GM18951 (cell line): ENCODE results near the gene SAV1.

Experiments
- POLR2A ChIP-seq: IDR thresholded peaks from 4 replicates; pipeline ENCODE4 v1.6.1; 2011; ENCODE audit warnings: mild to moderate bottlenecking; ENCODE audit not compliant: insufficient read length, insufficient read depth; ENCODE audit errors: extremely low read depth
- in situ Hi-C: fragments of 300-500 bp; cut with MboI; formaldehyde crosslinking; loops from one replicate; pipeline ENCODE4 v1.12.0; 2022; ENCODE audit warnings: low sequenced_read_pairs, mixed read lengths, inconsistent platforms; ENCODE audit not compliant: unreplicated experiment

The SAV1 gene

DNA sequence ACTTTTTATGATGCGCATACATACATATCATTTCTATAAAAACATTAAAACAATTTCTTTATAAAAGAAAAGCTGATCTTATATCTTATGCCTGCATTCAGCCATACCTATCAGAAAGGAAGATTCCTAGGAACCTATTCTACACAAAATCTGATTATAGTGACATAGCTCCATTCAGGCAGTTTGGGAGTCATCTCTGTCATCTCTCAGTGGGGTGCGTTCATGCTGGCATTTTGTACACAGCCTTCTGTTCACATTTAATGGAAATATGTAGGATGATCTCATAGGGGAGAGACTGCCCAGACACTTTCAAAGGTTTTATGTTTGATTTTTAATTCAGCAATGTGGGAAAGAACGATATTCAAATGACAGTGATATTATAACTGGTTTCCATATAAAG is 55.3 kb downstream of the SAV1 start:
- in situ Hi-C loops: no loop called here
- no peak for TF ChIP-seq POLR2A

DNA sequence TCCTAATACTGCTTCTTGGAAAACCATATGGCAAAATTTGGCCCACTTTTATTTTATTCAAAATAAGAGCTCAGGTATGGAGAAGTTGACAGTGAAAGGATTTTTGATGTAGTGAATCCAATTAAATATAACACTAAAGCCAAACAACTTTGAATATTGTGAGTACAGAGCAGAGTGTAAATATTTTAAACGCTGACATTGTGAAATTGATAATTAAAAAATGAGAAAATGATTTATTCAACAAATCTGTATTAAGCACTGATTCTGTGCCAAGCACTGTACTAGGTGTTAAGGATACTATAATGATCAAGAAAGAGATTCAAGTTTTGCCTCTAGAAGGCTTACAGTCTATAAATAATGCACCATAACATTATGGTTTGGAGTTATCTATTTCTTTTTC is 57.6 kb downstream of the SAV1 start:
- TF ChIP-seq POLR2A: no peak
- in situ Hi-C loops: no loop called here

DNA sequence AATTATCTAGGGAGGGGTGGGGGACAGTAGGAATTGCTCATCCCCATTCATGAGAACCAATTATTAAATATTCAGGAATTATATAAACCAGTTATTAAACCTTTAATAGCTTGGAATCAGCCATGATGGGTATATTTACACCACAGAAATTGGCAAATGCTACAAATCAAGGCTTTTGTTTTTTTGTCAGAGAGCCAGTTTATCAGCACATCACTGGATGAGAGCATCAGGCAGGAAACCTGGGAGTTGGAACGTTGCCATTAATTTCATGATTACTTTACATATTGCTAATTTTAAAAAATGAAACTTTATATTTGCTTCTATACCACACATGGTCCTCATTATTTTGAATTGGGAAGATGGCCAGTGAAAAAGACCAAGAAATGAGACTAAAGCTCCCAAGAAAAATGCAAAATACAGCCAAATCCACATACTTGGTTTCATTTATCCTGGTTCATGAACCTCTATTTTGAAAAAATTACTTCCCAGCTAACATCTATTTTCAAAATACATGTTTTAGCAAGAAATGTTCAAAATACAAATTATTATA is 59.7 kb downstream of the SAV1 start:
- TF ChIP-seq POLR2A: no peak
- in situ Hi-C loops: no loop called here

DNA sequence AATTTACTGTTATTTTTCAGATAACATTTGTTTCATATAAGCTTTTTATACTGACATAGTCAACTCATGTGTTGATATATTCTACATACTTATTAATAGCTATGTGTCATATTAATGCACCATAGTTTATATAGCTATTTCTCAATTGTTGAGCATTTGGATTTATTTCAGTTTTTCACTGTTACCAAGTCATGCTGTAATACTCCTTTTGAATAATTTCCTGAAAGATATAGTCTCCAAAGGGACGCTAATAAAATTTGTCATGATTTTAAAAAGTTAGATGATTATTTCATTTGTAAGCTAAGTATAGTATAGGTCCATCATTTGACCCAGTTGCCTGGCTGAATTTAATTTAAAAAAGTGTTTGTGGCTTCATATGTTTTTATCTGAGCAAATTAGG is 60.3 kb downstream of the SAV1 start:
- in situ Hi-C loops: no loop called here
- TF ChIP-seq POLR2A: no peak

DNA sequence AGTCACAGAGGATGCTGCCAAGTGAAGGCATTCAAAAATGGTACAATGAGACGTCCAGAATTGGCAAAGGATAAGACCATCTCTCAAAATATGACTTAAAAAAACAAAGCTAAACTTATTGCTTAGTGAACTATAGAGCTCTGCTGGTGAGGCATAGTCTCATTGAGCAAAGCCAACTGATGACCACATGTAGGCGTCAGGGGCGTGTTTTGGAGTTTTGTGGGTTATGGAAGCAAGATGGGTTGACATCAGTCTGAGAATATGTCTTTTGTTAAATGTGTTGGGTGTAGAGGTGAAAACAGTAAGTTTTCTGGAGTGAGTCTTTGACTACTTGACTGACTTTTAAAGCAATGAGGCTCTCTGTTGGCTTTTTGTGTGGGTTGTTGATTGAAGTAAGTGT is 60.9 kb downstream of the SAV1 start:
- in situ Hi-C loops: no loop called here
- no peak for TF ChIP-seq POLR2A

DNA sequence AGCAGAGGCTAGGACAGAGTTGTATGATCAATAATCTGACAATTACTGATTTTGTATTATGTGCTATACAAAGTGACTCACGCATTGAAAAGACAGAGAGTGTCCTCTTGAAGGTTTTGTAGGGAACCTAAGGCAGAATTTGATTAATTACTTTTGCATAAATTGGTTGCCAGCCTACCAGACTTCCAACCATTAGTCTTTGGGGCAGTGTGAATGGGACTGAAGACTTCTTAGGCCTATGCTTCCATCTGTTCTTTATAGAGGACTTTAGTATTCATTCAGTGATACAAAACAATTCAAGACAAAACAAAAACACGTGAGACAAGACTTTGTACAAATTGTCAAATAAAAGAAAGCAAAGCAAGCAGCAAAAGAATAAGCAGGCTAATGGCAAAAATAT is 61.6 kb downstream of the SAV1 start:
- TF ChIP-seq POLR2A: no peak
- in situ Hi-C loops: no loop called here

DNA sequence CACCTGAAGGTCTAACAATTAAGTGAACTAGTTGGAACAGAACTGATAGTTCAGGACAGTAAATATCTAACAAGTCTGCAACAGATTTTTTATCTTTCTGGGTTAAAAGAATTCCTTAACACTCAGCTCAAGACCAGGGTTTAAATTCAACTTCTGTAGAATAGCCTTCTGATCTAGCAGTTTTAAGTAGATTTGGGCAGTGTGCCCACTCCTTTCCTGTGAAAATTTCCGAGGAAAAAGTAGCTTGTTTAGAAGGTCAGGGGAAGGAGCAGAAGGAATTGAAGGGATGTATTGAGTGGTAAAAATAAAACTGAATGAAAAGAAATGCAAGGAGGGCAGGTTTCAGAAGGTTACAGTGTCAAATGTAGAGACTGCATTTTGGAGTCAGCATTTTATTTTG is 62.3 kb downstream of the SAV1 start:
- TF ChIP-seq POLR2A: no peak
- in situ Hi-C loops: no loop called here

DNA sequence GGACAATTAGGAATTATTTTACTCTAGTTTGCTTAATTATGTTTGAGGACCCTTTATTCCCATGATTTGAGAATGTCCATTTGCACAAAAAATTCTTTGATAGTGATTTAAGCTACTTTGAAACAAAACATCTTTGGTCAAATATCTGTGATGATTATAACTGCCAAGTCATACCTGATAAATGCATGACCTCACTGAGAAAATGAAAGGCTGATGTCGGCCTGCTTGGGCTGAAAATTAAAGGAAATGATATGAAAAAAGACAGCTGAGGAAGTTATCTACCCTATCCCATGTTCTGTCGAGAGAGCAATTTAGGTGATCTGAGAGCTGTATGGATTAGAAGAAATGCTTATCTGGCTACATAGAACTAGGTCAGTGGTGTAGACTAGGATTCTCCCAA is 64.5 kb downstream of the SAV1 start:
- in situ Hi-C loops: no loop called here
- no peak for TF ChIP-seq POLR2A

DNA sequence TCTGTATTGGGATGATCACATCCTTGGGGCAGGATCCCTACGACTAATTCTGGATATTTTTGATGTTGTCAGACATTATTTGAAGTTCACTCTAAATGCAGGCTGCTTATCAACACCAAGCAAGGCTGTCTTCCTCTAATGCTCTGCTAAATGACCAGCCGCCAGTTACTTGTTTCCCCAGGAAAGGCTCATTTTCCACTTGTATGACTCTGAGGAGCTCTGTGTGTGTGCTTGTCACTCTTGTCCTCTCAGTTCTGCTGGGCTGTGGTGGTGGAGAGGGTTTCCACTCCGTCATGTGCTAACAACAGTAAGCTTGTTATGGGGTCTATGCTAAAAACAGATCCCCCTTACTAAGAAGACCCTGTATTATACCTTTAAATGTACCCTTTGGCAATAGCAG is 66.1 kb downstream of the SAV1 start:
- in situ Hi-C loops: no loop called here
- no peak for TF ChIP-seq POLR2A

DNA sequence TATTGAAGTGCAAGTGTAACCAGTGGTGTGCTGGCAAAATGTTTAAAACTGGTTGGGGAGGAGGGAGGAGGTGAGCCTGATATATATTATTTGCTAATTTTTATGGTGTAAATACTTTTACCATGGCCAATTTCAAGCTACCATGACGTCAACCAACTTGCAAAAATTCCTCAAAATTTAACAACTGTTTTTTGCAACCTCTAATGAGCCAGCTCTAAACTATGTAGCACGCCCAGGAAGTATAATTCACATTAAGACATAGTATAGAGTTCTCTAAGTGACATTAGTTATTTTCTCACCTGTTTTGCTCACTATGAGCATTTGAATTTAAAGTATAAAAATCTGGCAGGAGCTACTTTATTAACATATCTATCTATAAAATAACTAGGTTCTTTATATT is 66.7 kb downstream of the SAV1 start:
- in situ Hi-C loops: no loop called here
- no peak for TF ChIP-seq POLR2A

DNA sequence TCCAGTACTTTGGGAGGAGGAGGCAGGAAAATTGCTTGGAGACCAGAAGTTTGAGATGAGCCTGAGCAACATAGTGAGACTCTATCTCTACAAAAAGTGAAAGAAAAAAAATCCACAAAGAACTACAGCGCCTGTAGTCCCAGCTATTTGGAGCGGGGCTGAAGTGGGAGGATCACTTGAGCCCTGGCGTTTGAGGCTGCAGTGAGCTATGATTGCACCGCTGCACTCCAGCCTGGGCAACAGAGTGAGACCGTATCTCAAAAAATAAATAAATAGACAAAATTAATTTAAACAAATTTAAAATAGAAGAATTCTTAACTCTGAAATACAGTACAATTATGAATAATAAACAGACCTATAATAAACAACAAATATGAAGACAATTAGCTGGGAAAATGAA is 67.3 kb downstream of the SAV1 start:
- in situ Hi-C loops: no loop called here
- TF ChIP-seq POLR2A: no peak

DNA sequence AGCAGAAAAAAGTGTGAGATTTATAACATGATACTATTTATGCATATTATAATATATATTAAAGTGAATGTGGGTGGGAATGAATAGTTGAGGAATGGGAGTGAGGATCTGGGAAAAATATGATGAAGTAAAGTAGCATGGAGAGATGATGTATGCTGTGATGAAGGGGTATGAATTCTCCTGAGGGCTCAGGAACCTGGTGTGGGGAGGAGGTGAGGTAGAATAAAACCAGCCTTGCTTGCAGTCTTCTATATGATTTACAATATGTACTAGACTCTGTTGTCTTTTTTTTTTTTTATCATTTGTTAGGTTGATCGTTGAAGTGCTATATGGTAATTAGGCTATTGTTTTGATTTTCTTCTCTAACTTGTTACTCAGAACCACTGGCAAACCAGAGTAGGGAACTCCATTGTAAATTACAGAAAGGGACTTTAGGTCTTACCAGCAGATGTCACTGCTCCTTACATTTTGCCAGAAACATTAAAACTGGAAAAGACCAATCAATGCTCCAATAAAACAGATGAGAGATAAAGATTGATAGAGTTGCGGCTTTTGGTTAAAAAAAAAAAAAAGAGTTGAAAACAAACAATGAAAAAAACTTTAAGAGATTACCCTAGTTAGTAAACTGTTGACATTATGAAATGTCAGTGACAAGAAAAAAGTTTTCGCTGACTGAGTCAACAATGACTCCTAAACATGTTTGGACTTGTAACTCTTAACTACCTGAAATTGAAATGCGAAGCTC is 68.2 kb downstream of the SAV1 start:
- TF ChIP-seq POLR2A: no peak
- in situ Hi-C loops: no loop called here

DNA sequence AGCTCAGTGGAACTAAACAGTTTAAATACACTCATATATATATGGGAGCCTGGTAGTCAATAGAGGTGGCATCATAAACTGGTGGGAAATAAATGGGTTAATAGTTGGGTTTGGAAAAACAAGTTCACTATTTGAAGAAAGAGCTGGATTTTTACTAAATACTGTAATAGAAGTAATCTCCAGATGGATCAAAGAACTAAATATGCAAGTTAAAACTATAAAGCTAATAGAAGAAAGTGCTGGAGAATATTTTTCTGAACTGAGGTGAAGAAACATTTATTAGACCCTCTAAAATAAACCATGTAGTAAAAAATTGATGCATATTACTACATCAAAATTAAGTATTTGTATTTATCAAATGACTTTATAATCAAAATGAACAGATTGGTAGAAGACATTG is 69.3 kb downstream of the SAV1 start:
- TF ChIP-seq POLR2A: no peak
- in situ Hi-C loops: no loop called here

DNA sequence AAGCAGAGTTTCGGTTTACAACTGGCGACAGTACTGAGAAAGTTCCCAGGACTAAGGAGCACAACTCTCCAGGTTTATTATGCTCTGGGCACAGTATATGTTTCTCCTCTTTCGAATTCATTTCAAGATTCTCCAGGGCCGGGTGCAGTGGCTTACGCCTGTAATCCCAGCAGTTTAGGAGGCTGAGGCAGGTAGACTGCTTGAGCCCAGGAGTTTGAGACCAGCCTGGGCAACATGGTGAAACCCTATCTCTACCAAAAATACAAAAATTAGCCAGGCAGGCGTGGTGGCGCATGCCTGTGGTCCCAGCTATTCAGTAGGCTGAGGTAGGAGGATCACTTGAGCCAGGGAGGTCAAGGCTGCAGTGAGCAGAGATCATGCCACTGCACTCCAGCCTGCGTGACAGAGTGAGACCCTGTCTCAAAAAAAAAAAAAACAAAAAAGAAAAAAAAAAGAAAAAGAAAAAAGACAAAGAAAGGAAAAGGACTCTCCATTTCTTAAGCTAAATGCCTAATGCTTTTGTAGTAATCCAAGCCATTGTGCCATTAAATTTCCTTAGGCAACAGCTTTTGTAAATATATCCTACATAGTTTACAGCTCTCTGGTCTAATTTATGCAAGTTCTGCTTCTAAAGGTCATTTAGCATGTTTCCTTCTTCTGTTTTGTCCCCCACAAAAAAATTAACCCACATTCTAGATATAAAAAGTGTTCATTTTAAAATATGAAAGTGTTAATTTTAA is 73.4 kb downstream of the SAV1 start:
- in situ Hi-C loops: no loop called here
- no peak for TF ChIP-seq POLR2A
